ENCODE measurements around the gene NTNG1. TPM values are rescaled to one million over a fixed set of nuclear protein-coding genes. Genes with fewer than 3 reads are reported as not detected.

Gene NTNG1
- total RNA-seq, 1 experiment from 2014 or later, result 2.3 TPM

GRCh38 chr1:107531065-107531908 lies 390.4 kb downstream of the NTNG1 start:
- H3K9me3 Mint-ChIP-seq, result no peaks in the 10 kb centered on the region; the same call in 1 of the 2 replicates
- DNase-seq (ENCODE audit: low spot score) (no peak), ATAC-seq (no peak)
- H3K27ac Mint-ChIP-seq, result no peak overlapping the region
- H3K27me3 Mint-ChIP-seq (ENCODE audit: low read depth), result no peaks in the 10 kb centered on the region; the same call in 1 of the 2 replicates
- no peak overlapping the region for H3K4me3 Mint-ChIP-seq
- ChIA-PET CTCF (interaction anchor here (0.8 to 2.7 kb wide), 4 partner anchors 99 to 254 kb away, joined by 3 to 9 read pairs (median 4); no protein-coding TSS in a partner anchor), POLR2A (no interaction called here)
- H3K4me1 Mint-ChIP-seq, result no peaks in the 10 kb centered on the region
- H3K36me3 Mint-ChIP-seq, result no peaks in the 10 kb centered on the region
- TF ChIP-seq FOXK1 (CRISPR knock-in tag; IDR thresholded peaks at IDR 0.05) (no peak), MAX (CRISPR knock-in tag; IDR thresholded peaks at IDR 0.05) (no peak)

- H3K27ac Mint-ChIP-seq, result no peak overlapping the region
- TF ChIP-seq PRRX2 (CRISPR knock-in tag; IDR thresholded peaks at IDR 0.05) (no peak), ZNF532 (CRISPR knock-in tag; IDR thresholded peaks at IDR 0.05; ENCODE audit: borderline replicate concordance) (no peak)
- no peaks in the 10 kb centered on the region; the same call in 1 of the 2 replicates for H3K27me3 Mint-ChIP-seq (ENCODE audit: low read depth)
- H3K4me1 Mint-ChIP-seq, result peaks cover 4% of the 10 kb centered on the region; the same call in 1 of the 2 replicates
- no peaks in the 10 kb centered on the region; the same call in 1 of the 2 replicates for H3K9me3 Mint-ChIP-seq
- no peaks in the 10 kb centered on the region for H3K36me3 Mint-ChIP-seq
- CTCF ChIA-PET, result interaction anchor here (0.9 to 2.7 kb wide), 3 partner anchors 101 to 335 kb away, joined by 3 to 9 read pairs (median 4); no protein-coding TSS in a partner anchor
- POLR2A ChIA-PET, result no interaction called here
- ATAC-seq (peak; percentile 45), DNase-seq (ENCODE audit: low spot score) (no peak)
- no peak overlapping the region for H3K4me3 Mint-ChIP-seq
Measured at GRCh38 chr1:107532318-107532717, 391.5 kb downstream of the NTNG1 start.

Other genes with a start within 250 kb of the NTNG1 start
- gene PRMT6, start 84.4 kb upstream of the NTNG1 start, total RNA-seq (2021), result 30.7 to 35.3 TPM (median 31.1 TPM) in 3 replicates

Data from WTC11 (cell line).